Activated B cell treated with CpG ODN at 0.5 μM for 24 hours (primary cell): ENCODE data around the gene TPM1. TPM values are rescaled to one million over a fixed set of nuclear protein-coding genes. Genes with fewer than 3 reads are reported as not detected.

Experiments used
- ATAC-seq: fragments of 200-7000 bp; cut with Tn5 transposase; one replicate; pipeline ENCODE4 v1.10.0; 2021; ENCODE audit warnings: low read depth, mild to moderate bottlenecking, moderate library complexity
- CTCF ChIA-PET: fragments of 350-600 bp; sonication (Branson Sonifier 250); formaldehyde crosslinking; loops from one replicate; lab custom pipeline; 2021; ENCODE audit warnings: antibody characterized with exemption; lab: Charles Lee
- POLR2A ChIA-PET: fragments of 350-600 bp; sonication (Branson Sonifier 250); formaldehyde crosslinking; loops from one replicate; lab custom pipeline; 2021; ENCODE audit warnings: antibody characterized with exemption; lab: Charles Lee
- DNase-seq: peaks from one replicate; pipeline ENCODE4 v3.0.0; 2022
- H3K27ac Mint-ChIP-seq: one replicate; pipeline ENCODE4 v1.8.0; 2020; ENCODE audit warnings: mixed read lengths
- H3K27me3 Mint-ChIP-seq: one replicate; pipeline ENCODE4 v1.8.0; 2021; ENCODE audit warnings: mixed read lengths
- H3K36me3 Mint-ChIP-seq: one replicate; pipeline ENCODE4 v1.8.0; 2021; ENCODE audit warnings: low read depth, mixed read lengths
- H3K4me1 Mint-ChIP-seq: one replicate; pipeline ENCODE4 v1.8.0; 2021; ENCODE audit warnings: mixed read lengths
- H3K4me3 Mint-ChIP-seq: one replicate; pipeline ENCODE4 v1.8.0; 2020; ENCODE audit warnings: mild to moderate bottlenecking, mixed read lengths
- H3K9me3 Mint-ChIP-seq: one replicate; pipeline ENCODE4 v1.8.0; 2020; ENCODE audit warnings: mixed read lengths
- intact Hi-C: fragments of 100-400 bp; cut with micrococcal nuclease; formaldehyde crosslinking; loops from one replicate; pipeline ENCODE4 v1.15.1; 2024
- total RNA-seq: library from RNA; stranded (reverse); gene quantifications from 2 replicates; pipeline ENCODE4 v1.2.3, GENCODE V29; 2022
- TF ChIP-seq, protein P1 (sequence below): fragments of 200-600 bp; IDR thresholded peaks from one replicate; pipeline ENCODE4 v1.8.0; 2022; ENCODE audit warnings: antibody characterized with exemption, mild to moderate bottlenecking

Gene TPM1
- total RNA-seq, 1 donor from 2014 or later: 7.8 TPM

DNA sequence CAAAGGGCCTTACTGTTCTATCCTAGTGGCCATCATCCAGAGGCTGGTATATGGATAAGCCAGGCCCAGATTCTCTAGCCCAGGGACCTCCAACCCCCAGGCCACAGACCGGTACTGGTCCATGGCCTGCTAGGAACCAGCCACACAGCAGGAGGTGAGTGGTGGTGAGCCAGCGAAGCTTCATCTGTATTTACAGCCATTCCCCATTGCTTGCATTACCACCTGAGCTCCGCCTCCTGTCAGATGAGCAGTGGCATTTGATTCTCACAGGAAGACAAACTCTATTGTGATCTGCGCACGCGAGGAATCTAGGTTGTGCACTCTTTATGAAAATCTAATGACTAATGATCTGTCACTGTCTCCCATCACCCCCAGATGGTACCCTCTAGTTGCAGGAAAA is 30.1 kb upstream of the TPM1 start:
- no peaks in the 10 kb centered on the region for H3K4me1 Mint-ChIP-seq
- no peak overlapping the region for H3K4me3 Mint-ChIP-seq
- no peak for DNase-seq
- H3K9me3 Mint-ChIP-seq: no peaks in the 10 kb centered on the region
- no peak overlapping the region for H3K27ac Mint-ChIP-seq
- TF ChIP-seq, protein P1, sequence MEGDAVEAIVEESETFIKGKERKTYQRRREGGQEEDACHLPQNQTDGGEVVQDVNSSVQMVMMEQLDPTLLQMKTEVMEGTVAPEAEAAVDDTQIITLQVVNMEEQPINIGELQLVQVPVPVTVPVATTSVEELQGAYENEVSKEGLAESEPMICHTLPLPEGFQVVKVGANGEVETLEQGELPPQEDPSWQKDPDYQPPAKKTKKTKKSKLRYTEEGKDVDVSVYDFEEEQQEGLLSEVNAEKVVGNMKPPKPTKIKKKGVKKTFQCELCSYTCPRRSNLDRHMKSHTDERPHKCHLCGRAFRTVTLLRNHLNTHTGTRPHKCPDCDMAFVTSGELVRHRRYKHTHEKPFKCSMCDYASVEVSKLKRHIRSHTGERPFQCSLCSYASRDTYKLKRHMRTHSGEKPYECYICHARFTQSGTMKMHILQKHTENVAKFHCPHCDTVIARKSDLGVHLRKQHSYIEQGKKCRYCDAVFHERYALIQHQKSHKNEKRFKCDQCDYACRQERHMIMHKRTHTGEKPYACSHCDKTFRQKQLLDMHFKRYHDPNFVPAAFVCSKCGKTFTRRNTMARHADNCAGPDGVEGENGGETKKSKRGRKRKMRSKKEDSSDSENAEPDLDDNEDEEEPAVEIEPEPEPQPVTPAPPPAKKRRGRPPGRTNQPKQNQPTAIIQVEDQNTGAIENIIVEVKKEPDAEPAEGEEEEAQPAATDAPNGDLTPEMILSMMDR: no peak
- ChIA-PET CTCF (no interaction called here), POLR2A (no interaction called here)
- intact Hi-C loops: no loop called here
- H3K36me3 Mint-ChIP-seq: no peaks in the 10 kb centered on the region
- no peaks in the 10 kb centered on the region for H3K27me3 Mint-ChIP-seq
- no peak for ATAC-seq

DNA sequence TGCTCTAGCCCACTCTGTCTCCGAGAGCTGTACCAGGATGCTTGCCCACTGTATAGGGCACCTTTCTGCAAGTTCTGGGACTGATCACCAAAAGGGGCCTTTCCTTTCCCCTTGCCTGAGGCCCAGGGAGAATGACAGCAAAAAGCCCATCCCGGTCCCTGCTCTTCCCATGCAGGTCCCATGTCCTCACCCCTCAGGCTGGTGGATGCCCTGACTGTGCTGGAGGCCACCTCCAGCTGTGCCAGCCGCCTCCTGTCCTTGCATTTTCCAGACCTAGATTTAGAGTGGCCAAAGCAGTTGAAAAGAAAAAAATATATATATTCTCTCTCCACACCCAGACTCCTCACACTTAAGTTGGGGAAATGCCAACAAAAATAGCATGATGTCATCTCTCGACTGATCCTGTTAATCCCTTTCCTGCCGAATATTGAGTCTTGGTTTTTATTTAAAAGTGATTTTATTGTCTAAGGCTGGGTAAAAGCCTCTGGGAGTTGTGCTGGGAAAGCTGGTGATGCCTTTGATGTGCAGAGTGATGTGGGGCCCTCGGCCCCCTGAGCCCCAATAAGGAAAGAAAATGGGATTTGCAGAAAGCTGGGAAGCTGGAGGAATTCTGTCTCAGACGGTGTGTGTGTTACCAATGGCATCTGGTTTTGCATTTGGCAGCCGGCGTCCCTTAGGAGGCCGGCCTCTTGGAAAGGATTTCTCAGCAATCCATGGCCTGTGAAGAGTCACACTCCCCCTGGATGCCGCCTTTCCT is 29.3 kb upstream of the TPM1 start:
- no peaks in the 10 kb centered on the region for H3K4me1 Mint-ChIP-seq

DNA sequence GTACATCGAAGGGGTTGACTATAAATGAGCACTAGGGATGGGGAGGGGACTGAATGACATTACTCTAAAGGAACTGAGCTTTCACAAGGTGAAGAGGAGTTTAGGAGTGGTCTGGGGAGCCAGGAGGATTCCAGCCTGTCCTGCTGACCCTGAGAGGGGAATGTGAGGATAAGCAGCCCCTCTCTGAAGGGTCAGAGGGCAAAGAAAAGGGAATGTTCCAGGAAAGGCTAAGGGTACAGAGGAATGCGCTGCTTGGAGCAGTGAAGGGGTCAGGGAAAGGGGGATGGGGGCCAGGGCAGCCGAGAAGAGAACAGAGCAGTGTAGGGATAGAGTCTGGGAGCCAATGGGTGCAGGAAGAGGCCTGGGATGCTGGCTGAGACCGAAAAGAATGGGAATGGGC is 28.0 kb upstream of the TPM1 start:
- ATAC-seq (no peak), DNase-seq (no peak)
- Mint-ChIP-seq H3K9me3 (no peaks in the 10 kb centered on the region), H3K4me1 (no peaks in the 10 kb centered on the region), H3K27me3 (no peaks in the 10 kb centered on the region), H3K4me3 (no peak overlapping the region), H3K27ac (no peak overlapping the region), H3K36me3 (no peaks in the 10 kb centered on the region)
- TF ChIP-seq, protein P1: no peak
- intact Hi-C loops: no loop called here
- ChIA-PET CTCF (no interaction called here), POLR2A (no interaction called here)

More for the DNA sequence above, 29.3 kb upstream of the TPM1 start:
- Mint-ChIP-seq H3K4me3 (no peak overlapping the region), H3K27ac (no peak overlapping the region), H3K36me3 (no peaks in the 10 kb centered on the region), H3K9me3 (no peaks in the 10 kb centered on the region), H3K27me3 (no peaks in the 10 kb centered on the region)
- TF ChIP-seq, protein P1: no peak
- no peak for DNase-seq
- intact Hi-C loops: no loop called here
- CTCF ChIA-PET: no interaction called here
- POLR2A ChIA-PET: no interaction called here
- no peak for ATAC-seq

DNA sequence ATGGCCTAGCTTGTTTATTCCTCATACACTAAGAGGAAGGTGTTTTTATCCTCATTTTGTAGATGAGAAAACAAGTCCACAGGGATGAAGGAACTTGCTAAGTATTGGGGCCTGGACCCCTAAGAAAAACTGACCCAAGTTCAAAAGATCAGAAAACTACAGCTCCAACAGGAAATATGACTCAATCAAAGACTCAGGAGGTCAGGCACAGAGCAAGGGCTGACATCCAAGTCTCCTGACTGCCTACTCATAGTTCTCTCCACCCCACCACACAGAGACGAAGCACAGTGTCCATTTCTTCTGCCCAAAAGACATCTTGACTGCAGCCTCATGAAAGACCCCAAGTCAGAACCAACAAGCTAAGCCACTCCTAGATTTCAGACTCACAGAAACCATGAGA is 26.9 kb upstream of the TPM1 start:
- Mint-ChIP-seq H3K9me3 (no peaks in the 10 kb centered on the region), H3K4me3 (no peak overlapping the region)
- TF ChIP-seq, protein P1: no peak

DNA sequence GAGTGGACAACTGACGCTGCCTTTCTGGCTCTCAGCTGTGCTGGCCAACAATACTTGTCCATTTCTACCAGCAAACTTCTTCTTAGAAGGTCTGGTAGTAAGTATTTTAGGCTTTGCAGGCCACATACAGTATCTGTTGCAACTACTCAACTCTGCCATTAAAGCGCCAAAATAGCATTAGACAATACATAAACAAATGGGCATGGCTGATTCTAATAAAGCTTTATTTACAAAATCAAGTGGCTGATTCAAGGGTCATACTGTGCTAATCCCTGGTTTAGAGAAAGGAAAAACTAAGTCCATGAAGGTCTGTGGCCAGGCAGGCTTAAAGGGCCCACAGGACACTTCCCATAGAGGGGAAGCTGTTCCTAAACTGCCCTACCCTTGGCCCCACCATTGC is 26.3 kb upstream of the TPM1 start:
- H3K4me1 Mint-ChIP-seq: no peaks in the 10 kb centered on the region
- DNase-seq: no peak
- H3K27me3 Mint-ChIP-seq: peaks cover 3% of the 10 kb centered on the region
- ATAC-seq: no peak
- H3K27ac Mint-ChIP-seq: no peak overlapping the region
- no peaks in the 10 kb centered on the region for H3K36me3 Mint-ChIP-seq
- TF ChIP-seq, protein P1: no peak
- H3K4me3 Mint-ChIP-seq: no peak overlapping the region
- ChIA-PET CTCF (no interaction called here), POLR2A (no interaction called here)
- intact Hi-C loops: no loop called here
- H3K9me3 Mint-ChIP-seq: no peaks in the 10 kb centered on the region

More for the DNA sequence above, 26.9 kb upstream of the TPM1 start:
- Mint-ChIP-seq H3K27me3 (peaks cover 3% of the 10 kb centered on the region), H3K27ac (no peak overlapping the region), H3K4me1 (no peaks in the 10 kb centered on the region), H3K36me3 (no peaks in the 10 kb centered on the region)
- ChIA-PET POLR2A (no interaction called here), CTCF (no interaction called here)
- intact Hi-C loops: no loop called here
- DNase-seq (no peak), ATAC-seq (no peak)
